AG08396 (cell line): ENCODE results near the gene ALX3.

Experiments used
- DNase-seq: peaks from one replicate; pipeline ENCODE4 v3.0.0; 2012; ENCODE audit warnings: low spot score, mixed read lengths

Gene ALX3

GRCh38 chr1:110070671-110071242 lies at the start of gene ALX3:
Gene ALX3, minus strand, starts transcription at chr1:110070672. Its CDS starts 60 bp downstream, at chr1:110070612.
- no peak for DNase-seq

GRCh38 chr1:110119843-110120242 lies 49.4 kb upstream of the ALX3 start:
- DNase-seq: no peak

GRCh38 chr1:110118636-110119396 lies 48.3 kb upstream of the ALX3 start:
- peak; percentile 49 for DNase-seq

- no peak for DNase-seq
Measured at GRCh38 chr1:110114784-110115183, 44.3 kb upstream of the ALX3 start.

GRCh38 chr1:110114173-110114572 lies 43.7 kb upstream of the ALX3 start:
- no peak for DNase-seq

GRCh38 chr1:110113551-110113950 lies 43.1 kb upstream of the ALX3 start:
- DNase-seq: no peak

- DNase-seq: no peak
Measured at GRCh38 chr1:110112656-110113055, 42.2 kb upstream of the ALX3 start.

- DNase-seq: no peak
Measured at GRCh38 chr1:110112143-110112542, 41.7 kb upstream of the ALX3 start, which contains the start of gene UBL4B. Gene UBL4B, plus strand, starts transcription at chr1:110112443. Its CDS starts 92 bp downstream, at chr1:110112535.

GRCh38 chr1:110111081-110111480 lies 40.6 kb upstream of the ALX3 start:
- DNase-seq: no peak

GRCh38 chr1:110107867-110108469 lies 37.5 kb upstream of the ALX3 start:
- no peak for DNase-seq

GRCh38 chr1:110106013-110106941 lies 35.8 kb upstream of the ALX3 start:
- DNase-seq: peak; percentile 85

- DNase-seq: no peak
Measured at GRCh38 chr1:110102081-110102480, 31.6 kb upstream of the ALX3 start.

GRCh38 chr1:110100335-110100734 lies 29.9 kb upstream of the ALX3 start:
- no peak for DNase-seq

- no peak for DNase-seq
Measured at GRCh38 chr1:110098222-110099026, 28.0 kb upstream of the ALX3 start.

- no peak for DNase-seq
Measured at GRCh38 chr1:110097507-110098221, 27.2 kb upstream of the ALX3 start.

GRCh38 chr1:110094931-110095654 lies 24.6 kb upstream of the ALX3 start:
- DNase-seq: no peak

GRCh38 chr1:110092991-110093390 lies 22.5 kb upstream of the ALX3 start:
- no peak for DNase-seq

GRCh38 chr1:110091791-110092190 lies 21.3 kb upstream of the ALX3 start:
- no peak for DNase-seq

- no peak for DNase-seq
Measured at GRCh38 chr1:110091381-110091780, 20.9 kb upstream of the ALX3 start.
